Natural killer cell treated with Interleukin-12 subunit alpha and Interleukin-12 subunit beta and Interleukin-15 and Interleukin-18, amount 100 ng/mL, for 72 hours (primary cell): ENCODE data around the gene BTF3. TPM values are rescaled to one million over a fixed set of nuclear protein-coding genes. Genes with fewer than 3 reads are reported as not detected.

Source experiments
- ATAC-seq, 2 donors: fragments of 150-1000 bp; cut with Tn5 transposase in 1 of 2; sonication (Bioruptor Pico), chemical (Tn5 transposase) in 1 of 2; 2 replicates each; pipeline ENCODE4 v1.10.0; 2021
- DNase-seq: peaks from one replicate; pipeline ENCODE4 v3.0.0; 2022; ENCODE audit warnings: low spot score
- H3K27ac Mint-ChIP-seq, 2 donors: 1 replicate in 1 of 2; 2 replicates in 1 of 2; pipeline ENCODE4 v1.8.0; 2022; ENCODE audit warnings: mixed read lengths in 2 of 2, mild to moderate bottlenecking in 1 of 2, moderate library complexity in 1 of 2
- H3K27me3 Mint-ChIP-seq, 2 donors: 1 replicate in 1 of 2; 2 replicates in 1 of 2; pipeline ENCODE4 v1.8.0; 2022; ENCODE audit warnings: mixed read lengths in 2 of 2
- H3K36me3 Mint-ChIP-seq: one replicate; pipeline ENCODE4 v1.8.0; 2022; ENCODE audit warnings: mixed read lengths
- H3K4me1 Mint-ChIP-seq, 2 donors: 1 replicate in 1 of 2; 2 replicates in 1 of 2; pipeline ENCODE4 v1.8.0; 2022; ENCODE audit warnings: low read depth in 2 of 2, mixed read lengths in 2 of 2, mild to moderate bottlenecking in 1 of 2
- H3K4me3 Mint-ChIP-seq: one replicate; pipeline ENCODE4 v1.8.0; 2022; ENCODE audit warnings: mixed read lengths
- H3K9me3 Mint-ChIP-seq: 2 replicates; pipeline ENCODE4 v1.8.0; 2022; ENCODE audit warnings: mixed read lengths
- total RNA-seq, 2 donors: library from RNA; stranded (reverse); gene quantifications; one replicate each; pipeline ENCODE4 v1.2.3, GENCODE V29; 2022

The BTF3 gene
- total RNA-seq, 2 donors from 2014 or later: 426 to 537 TPM

DNA sequence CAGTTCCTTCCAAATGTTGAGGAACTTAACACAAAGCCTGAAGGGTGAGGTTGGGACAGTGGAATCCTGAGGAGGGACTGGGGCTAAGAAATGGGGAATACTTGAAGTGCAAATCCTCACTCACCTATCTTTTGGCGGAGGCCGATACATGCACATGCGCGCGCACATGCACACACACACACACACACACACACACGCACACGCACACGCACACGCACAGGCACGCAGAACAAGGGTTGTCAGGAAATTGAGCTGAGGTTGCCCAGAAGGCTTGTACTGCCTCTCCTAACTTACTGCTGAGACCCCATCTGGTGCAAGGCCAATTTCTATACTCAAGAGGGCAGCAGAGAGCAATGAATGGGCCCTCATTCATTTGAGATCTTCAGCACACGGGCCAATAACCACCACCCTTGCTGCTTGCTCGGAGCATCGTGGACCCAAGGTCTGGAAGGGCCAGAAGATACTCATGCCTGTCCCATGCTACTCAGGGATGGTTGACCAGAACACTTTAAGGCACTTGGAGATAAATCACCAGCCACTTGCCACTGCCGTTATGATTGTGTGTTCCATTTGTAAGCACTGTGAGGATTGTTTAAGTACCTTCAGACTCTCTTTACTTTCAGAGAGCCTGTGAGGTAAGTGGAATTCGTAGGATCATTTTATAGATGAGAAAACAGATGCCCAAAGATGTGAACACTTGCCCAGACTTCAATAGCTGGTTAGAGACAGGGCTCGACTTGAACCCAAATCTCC, 21.5 kb downstream of the BTF3 start:
- Mint-ChIP-seq H3K4me3 (peak overlapping the region; percentile 44), H3K4me1 (peaks cover 8 to 9% of the 10 kb centered on the region in 2 donors), H3K27ac (no peak overlapping the region), H3K36me3 (no peaks in the 10 kb centered on the region), H3K27me3 (no peaks in the 10 kb centered on the region), H3K9me3 (no peaks in the 10 kb centered on the region)
- peak; percentile 89 to 93 for ATAC-seq
- peak; percentile 70 for DNase-seq

DNA sequence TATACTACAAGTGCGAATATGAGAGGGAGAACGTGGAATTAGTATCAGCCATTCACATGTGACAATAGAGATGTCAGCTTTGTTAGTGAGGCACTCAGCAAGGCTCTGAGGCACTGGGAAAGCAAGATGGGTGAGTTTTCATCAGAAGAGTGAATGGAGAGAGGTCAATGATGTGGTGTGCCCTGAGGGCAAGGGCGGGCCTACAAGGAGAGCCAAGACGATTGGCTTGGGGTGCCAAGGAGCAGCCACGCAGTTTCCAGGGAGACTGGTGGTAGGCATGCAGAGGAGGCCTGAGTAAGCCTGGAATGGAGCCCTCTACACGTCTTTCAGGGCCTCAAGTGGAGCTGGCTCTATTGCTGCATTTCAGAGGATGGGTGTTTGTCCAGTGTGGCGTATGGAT, 24.7 kb downstream of the BTF3 start:
- Mint-ChIP-seq H3K4me1 (peaks cover 8 to 9% of the 10 kb centered on the region in 2 donors), H3K27me3 (peaks cover 6 to 9% of the 10 kb centered on the region in 2 donors), H3K36me3 (no peaks in the 10 kb centered on the region), H3K9me3 (no peaks in the 10 kb centered on the region), H3K4me3 (no peak overlapping the region), H3K27ac (no peak overlapping the region)
- DNase-seq: no peak
- ATAC-seq: no peak

DNA sequence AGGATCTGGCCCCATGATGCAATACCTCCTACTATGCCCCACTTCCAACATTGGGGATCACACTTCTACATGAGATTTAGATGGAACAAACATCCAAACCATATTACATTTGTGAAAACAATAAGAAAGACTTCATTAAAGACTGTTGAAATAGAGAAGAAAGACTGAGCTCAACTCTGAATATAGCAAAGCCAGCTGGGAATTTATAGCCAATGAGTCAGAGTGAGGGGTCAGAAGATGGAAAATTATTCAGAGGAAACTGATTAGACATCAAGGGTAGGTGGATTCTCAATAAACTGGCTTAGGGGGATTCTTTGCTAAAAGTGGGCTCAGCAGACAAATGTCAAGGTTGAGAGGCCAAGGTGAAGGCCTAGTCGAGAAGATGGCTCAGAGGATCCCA, 25.6 kb downstream of the BTF3 start:
- H3K27me3 Mint-ChIP-seq: peaks cover 10 to 14% of the 10 kb centered on the region in 2 donors
- no peaks in the 10 kb centered on the region for H3K36me3 Mint-ChIP-seq
- peaks cover 8 to 9% of the 10 kb centered on the region in 2 donors for H3K4me1 Mint-ChIP-seq
- ATAC-seq (no peak), DNase-seq (no peak)
- no peaks in the 10 kb centered on the region for H3K9me3 Mint-ChIP-seq
- H3K4me3 Mint-ChIP-seq: no peak overlapping the region
- H3K27ac Mint-ChIP-seq: no peak overlapping the region

DNA sequence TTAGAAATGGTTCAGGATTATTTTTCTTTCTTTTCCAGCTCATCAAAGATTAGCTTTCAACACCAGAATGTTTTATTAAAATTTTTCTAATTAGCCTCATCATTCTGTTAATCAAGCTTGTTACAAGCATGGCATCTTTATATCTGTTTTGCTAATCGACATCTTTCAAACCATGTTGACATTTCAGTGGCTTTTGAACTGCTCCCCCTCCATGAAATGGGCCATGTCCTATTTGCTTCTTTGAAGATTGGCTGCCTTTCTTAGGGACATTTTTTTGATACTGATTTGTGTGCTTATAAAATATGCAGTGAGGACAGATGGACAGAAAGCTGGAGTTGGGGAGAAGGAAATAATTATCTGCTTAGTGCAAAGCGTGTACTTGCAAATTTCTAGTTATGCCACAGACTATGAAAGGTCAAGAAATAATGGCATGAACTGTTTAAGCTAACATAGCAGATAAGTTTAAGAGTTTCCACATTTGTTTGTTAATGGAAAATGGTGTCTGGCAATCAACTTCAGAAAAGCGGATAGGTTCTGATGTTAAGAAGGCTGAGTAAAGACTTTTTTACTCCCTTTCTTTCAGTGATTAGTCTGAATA, 27.5 kb downstream of the BTF3 start:
- Mint-ChIP-seq H3K27ac (no peak overlapping the region), H3K4me1 (no peaks in the 10 kb centered on the region), H3K27me3 (peaks cover 10 to 19% of the 10 kb centered on the region in 2 donors), H3K9me3 (no peaks in the 10 kb centered on the region), H3K4me3 (no peak overlapping the region), H3K36me3 (no peaks in the 10 kb centered on the region)
- no peak for ATAC-seq
- DNase-seq: no peak

DNA sequence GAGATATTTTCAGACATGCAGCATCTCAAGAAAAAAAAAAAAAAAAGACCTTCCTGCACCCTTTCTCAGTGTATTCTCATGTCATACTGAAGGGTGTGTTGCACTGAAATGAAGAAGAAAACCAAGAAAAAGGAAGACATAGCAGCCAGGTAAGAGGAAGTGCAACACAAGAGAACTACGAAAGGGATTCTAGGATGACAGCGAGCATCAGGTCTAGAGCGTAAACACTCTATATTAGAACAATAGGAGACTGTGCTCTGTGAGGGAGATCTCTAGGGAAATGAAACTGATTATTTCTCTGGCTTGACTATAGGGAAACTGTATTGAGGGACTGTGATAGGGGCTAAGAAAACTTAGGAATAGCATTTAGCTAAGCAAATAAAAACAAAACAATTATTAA, 30.0 kb downstream of the BTF3 start:
- Mint-ChIP-seq H3K36me3 (no peaks in the 10 kb centered on the region), H3K27ac (no peak overlapping the region), H3K27me3 (peaks cover 22 to 42% of the 10 kb centered on the region in 2 donors), H3K9me3 (no peaks in the 10 kb centered on the region), H3K4me3 (no peak overlapping the region), H3K4me1 (peaks cover 0 to 3% of the 10 kb centered on the region in 2 donors)
- no peak for ATAC-seq
- DNase-seq: no peak

DNA sequence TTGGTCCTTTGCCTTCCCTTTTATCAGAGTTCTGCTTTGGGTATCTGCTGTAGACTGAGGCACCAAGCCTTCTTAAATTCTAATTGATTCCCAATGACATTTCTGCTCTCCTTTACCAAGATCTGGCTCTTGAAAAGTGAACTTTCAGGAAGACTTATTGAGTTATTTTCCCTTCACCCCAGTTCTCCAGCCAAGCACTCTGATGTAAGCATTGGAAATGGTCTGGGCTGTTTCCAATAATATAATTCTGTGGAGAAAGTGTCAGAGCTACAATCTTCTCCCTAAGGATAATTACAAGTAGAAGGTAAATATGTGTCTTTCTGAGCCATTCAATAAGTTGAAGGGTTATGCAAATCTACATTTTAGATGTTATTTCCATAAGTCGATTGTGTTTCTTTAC, 30.8 kb downstream of the BTF3 start:
- Mint-ChIP-seq H3K36me3 (no peaks in the 10 kb centered on the region), H3K4me3 (no peak overlapping the region), H3K27ac (no peak overlapping the region), H3K4me1 (peaks cover 0 to 3% of the 10 kb centered on the region in 2 donors), H3K27me3 (peaks cover 28 to 50% of the 10 kb centered on the region in 2 donors), H3K9me3 (no peaks in the 10 kb centered on the region)
- DNase-seq (no peak), ATAC-seq (no peak)

DNA sequence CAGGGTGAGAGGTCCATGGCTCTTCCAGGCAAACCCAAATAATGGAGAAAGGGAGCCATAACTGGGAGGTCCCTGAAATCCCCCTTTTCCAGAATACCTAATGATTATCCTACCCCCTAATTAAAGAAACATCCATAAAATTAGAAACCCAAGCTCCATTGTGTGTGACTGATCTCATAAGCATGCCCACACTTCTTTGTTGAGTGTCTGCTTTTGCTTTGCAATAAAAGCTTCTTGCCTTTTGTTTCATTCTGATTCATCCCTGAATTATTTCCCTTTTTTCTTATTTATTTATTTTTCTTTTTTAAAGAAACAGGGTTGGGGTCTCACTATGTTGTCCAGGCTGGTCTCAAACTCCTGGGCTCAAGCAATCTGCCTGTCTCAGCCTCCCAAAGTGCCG, 33.1 kb downstream of the BTF3 start:
- Mint-ChIP-seq H3K4me1 (peaks cover 0 to 3% of the 10 kb centered on the region in 2 donors), H3K9me3 (no peaks in the 10 kb centered on the region), H3K4me3 (no peak overlapping the region), H3K36me3 (no peaks in the 10 kb centered on the region), H3K27me3 (peaks cover 36 to 62% of the 10 kb centered on the region in 2 donors), H3K27ac (no peak overlapping the region)
- ATAC-seq (no peak), DNase-seq (no peak)

DNA sequence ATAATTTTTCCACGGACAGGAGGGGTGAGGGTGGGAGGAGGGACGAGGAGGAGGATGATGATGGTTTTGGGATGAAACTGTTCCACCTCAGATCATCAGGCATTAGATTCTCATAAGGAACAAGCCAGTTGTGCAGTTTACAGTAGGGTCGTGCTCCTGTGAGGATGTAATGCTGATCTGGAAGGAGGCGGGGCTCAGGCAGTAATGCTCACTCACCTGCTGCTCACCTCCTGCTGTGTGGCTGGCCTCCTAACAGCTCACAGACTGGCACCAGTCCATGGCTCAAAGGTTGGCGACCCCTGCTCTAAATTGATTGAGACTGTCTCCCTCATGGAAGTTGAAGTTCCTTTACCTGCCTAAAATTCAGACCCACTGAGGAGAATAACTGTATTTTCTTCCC, 34.0 kb downstream of the BTF3 start:
- Mint-ChIP-seq H3K9me3 (no peaks in the 10 kb centered on the region), H3K4me3 (no peak overlapping the region), H3K36me3 (no peaks in the 10 kb centered on the region), H3K27me3 (peaks cover 36 to 61% of the 10 kb centered on the region in 2 donors), H3K4me1 (peaks cover 0 to 3% of the 10 kb centered on the region in 2 donors), H3K27ac (no peak overlapping the region)
- ATAC-seq (no peak), DNase-seq (no peak)

DNA sequence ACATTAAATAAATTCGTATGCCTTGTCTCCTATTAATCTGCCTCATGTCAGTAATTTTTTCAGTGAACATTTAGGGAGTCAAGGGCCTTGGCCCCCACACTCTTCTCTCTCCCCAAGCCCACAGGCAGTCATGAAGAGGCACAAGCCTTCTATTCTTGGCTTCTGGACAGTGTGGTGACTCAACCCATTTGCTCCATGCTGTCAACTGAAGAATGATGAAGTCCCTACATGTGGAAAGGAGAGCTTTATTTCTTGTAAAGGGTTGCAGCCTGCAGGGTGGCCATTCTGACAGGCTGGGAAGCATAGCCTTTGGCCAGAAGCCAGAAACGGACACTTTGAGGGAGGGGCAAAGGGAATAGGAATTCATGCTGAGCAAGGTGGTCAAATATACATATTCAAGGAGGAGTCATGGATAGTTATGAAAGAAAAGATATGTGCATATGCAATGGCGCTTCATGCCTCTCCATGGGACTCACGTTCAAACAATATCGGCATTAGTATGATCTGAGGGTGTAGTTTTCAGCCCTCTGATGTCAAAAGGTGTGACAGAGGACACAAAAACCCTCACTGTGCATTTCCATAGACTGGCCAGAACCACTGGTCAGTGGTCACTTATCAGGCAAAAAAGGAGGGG, 35.9 kb downstream of the BTF3 start:
- Mint-ChIP-seq H3K4me3 (no peak overlapping the region), H3K36me3 (no peaks in the 10 kb centered on the region), H3K27ac (no peak overlapping the region), H3K9me3 (no peaks in the 10 kb centered on the region), H3K4me1 (peaks cover 0 to 3% of the 10 kb centered on the region in 2 donors), H3K27me3 (peaks cover 28 to 48% of the 10 kb centered on the region in 2 donors)
- DNase-seq (no peak), ATAC-seq (peak in 1 of 2 donors; percentile 43)

DNA sequence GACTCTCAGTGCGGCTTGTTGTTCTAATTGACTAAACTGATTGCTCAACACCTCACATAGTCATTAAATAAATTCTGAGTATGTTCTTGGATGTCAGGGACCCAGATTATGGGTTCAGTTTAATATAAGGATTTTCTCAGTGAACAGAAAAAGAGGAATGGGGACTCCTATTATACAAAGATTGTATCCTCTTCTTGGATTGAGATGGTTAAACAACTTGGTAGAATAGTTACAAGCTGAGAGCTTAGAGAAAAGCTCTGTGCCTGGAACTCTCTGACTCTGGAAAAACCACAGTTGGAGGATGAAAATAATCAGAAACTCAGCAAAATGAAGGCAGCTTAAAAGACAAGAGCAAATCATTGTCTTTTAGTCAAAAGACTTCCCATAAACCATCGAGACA, 36.7 kb downstream of the BTF3 start:
- Mint-ChIP-seq H3K36me3 (no peaks in the 10 kb centered on the region), H3K27me3 (peaks cover 31 to 52% of the 10 kb centered on the region in 2 donors), H3K4me3 (no peak overlapping the region), H3K27ac (no peak overlapping the region), H3K9me3 (no peaks in the 10 kb centered on the region), H3K4me1 (peaks cover 0 to 3% of the 10 kb centered on the region in 2 donors)
- ATAC-seq: no peak
- no peak for DNase-seq

DNA sequence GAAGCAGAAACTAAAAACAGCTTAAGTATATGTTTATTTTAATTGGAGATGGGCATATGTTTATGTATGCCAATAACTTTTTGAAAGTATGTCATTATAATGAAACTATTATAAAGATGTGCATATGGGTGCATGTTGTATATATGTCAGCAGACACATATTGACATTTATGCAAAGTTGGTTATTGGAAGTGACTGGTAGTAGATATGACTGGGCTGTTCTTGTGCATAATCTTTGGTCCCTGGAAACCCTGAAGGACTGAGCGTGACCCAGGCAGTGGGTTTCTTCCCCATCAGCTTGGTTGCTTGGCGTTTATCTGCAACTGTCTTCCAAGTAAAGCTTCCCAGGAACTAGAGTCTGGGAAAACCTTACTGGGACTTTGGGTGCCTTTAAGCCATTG, 41.5 kb downstream of the BTF3 start:
- Mint-ChIP-seq H3K27me3 (peaks cover 26 to 31% of the 10 kb centered on the region in 2 donors), H3K27ac (no peak overlapping the region), H3K36me3 (no peaks in the 10 kb centered on the region), H3K9me3 (no peaks in the 10 kb centered on the region), H3K4me3 (no peak overlapping the region), H3K4me1 (no peaks in the 10 kb centered on the region)
- DNase-seq: no peak
- ATAC-seq: no peak

DNA sequence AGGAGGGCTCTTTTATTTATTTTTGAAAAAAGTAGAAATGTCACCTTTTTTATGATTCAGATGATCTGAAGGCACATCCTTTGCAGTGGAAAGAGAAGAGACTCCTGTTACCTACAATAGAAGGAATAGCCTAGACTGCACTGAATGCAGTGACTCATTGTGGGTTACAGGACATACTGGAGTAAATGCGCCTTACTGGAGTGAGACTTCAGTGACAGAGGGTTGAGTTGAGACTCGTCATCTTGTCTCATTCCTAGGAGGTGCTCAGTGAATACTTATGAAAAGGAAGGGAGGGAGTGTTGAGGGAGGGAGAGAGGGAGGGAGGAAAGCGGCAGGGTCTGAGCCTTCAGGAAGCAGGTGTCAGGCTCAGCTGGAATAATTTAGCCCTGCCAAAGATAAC, 42.0 kb downstream of the BTF3 start:
- Mint-ChIP-seq H3K36me3 (no peaks in the 10 kb centered on the region), H3K27me3 (peaks cover 23 to 28% of the 10 kb centered on the region in 2 donors), H3K4me1 (no peaks in the 10 kb centered on the region), H3K9me3 (no peaks in the 10 kb centered on the region), H3K27ac (peak overlapping the region in 1 of 2 donors; percentile 42), H3K4me3 (no peak overlapping the region)
- no peak for DNase-seq
- peak in 1 of 2 donors; percentile 28 for ATAC-seq

DNA sequence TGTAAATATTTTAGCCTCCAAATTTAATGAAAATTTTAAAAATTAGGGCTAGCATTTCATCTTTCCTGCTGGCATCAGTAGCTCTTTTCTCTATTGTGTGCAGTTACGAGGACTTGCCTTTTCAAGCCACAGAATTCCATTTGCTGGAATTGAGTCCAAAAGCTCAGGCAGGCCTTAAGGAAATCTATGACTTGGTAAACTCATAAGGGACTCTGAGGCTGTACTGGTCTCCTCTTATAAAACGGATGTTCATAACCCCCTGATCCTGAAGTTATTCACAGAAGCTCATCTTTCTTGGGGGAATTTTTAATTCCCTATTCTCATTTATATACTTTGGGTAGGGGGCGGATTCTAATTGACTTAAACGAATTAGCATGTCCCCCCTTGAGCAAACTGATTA, 43.8 kb downstream of the BTF3 start:
- Mint-ChIP-seq H3K27me3 (peaks cover 23% of the 10 kb centered on the region in 2 donors), H3K27ac (no peak overlapping the region), H3K4me3 (no peak overlapping the region), H3K36me3 (no peaks in the 10 kb centered on the region), H3K9me3 (no peaks in the 10 kb centered on the region), H3K4me1 (no peaks in the 10 kb centered on the region)
- ATAC-seq (no peak), DNase-seq (no peak)
